HG03439 (cell line): ENCODE data around the gene ABCB9.

Source experiments
- ATAC-seq: cut with Tn5 transposase; IDR thresholded peaks from one replicate; pipeline ENCODE4 v1.9.1; 2021; ENCODE audit warnings: mild to moderate bottlenecking, moderate library complexity; ENCODE audit not compliant: unreplicated experiment

ABCB9 gene

DNA sequence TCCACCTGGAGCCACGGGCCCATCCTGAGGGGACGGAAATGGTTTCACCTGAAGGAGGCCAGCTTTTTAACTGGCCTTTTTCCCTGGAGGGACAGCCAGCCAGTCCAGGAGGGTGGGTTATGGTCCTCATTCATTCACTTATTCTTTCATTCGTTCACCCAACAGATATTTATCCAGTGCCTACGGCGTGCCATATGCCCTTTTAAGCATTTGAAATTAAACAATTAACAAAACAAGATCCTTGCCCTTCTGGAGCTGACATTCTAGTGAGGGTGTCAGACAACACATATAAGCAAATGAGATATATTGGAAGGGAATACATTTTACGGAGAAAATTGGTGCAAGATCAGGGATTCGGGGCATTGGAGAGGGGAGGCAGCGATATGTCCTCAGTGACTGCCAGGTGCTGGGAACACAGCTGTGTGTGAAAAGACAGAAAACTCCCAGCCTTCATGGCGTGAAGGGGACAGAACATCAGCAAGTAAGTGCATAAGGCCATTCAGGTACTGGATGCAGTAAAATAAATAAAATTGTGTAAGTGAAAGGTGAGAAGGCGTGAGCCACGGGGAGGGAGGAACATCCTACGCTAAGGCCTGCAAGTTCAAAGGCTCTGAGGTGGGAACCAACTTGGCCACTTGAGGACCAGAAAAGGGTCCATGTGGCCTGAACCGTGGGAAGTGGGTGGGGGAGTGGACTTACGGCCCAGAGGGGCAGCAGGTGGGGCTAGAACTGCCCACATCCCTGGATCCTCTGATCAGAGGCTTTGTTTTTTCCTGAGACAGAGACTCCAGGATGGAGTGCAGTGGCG lies 684 bp upstream of the ABCB9 start:
- ATAC-seq = no peak

DNA sequence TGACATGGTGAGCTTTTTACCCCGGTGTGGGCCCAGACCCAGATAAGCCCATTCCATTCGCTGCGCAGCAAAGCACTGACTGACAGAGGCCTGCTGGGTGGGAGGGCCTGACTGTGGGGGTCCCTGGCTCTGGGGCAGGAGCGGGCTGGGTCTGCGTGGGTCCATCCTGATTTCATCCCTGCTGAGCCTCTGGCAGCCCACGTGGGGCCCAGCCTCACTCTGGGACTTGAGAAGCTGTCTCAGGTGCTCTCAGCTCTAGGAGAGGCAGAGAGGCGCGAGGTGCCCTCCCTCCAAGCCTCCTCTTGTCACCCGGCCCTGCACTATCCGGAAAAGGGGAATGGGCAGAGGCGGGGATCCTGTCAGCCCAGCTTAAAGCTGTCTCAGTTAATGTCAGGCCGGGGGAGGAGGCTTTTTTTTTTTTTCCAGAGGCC lies 927 bp downstream of the ABCB9 start:
- ATAC-seq = no peak

DNA sequence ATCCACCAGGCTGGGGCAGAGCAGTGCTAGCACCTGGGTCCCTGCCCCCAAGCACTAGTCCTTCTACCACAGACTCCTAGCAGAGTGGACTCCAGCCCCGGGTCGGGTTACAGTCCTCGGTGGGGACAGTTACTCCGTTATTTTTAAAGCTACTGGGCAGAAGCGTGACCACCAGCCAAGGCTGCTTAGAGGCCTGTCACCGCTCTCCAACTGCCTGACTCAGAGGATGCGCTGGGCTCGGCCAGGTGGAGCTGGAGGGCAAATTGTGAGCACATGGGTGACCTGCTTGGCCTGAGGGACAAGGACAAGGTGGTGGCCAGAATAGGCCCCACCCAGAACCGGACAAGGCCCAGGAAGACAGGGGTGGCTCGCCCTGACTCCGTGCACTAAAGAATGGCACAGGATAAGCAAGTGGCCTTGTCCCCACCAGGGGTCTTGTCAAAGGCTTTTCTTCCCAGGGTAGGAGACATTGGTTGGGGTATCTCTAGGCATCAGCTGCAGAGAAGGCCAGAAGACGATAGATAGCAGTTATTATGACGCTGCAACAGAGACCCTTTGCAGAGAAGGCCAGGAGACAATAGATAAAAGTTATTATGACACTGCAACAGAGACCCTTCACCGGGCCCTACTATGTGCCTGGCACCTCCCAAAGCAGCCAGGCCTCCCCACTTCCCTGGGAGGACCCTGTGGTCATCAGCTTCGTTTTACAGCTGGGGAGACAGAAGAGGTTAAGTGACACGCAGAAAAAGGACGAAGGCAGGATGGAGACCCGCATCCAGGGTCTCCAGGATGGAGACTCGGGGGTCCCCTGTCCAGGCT lies 1.6 kb downstream of the ABCB9 start:
- ATAC-seq = no peak

DNA sequence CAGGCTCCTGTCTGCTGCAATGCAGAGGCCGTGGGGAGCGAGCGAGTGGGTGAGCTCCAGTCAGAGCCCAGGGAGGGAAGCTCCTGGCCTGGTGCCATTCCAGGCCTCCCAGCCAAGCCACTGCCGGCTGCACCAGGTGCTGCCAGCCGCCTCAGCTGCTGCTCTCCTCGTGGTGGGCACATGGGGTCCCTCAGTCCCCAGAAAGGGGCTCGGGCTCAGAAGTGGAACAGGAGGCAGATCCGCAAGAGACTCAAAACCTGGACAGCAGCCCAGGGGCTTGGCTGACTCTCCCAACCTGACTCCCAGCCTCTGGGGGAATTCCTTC lies 2.4 kb downstream of the ABCB9 start:
- no peak for ATAC-seq

DNA sequence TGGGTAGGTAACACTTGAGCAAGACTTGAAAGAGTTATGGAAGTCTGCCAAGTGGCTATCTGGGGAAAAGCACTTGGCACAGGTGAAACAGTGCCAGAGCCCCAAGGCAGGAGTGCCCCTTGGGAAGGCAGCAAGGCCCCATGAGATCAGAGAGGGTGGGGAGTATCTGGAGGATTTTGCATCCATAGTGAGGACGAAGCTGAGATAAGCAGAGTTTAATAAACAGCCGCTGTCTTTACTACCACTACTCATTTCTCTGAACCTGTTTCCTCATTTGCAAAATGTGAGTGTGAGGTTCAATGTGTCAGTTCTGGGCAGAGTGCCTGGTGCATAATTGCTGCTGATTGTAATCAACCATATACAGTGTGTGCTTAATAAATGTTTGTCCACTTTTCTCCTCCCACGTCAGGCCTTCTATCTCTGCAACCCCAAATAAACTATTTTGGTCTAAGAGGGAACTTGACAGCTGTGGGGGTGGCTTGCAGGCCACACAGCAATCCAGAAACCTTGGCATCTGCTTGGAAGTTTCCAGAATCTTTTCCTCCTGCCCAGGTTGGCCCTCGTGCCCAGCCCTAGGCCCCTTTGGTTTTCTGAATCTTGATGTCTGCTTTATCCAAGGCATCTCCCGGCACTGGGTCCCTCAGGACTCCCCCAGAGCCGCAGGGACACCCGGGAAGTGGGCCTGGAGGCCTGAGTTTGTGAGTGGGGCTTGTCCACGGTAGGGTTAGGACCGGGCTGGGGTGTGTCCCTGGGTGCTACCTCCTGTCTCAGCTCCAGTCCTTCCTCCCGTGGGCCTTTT lies 4.5 kb downstream of the ABCB9 start:
- ATAC-seq = no peak

DNA sequence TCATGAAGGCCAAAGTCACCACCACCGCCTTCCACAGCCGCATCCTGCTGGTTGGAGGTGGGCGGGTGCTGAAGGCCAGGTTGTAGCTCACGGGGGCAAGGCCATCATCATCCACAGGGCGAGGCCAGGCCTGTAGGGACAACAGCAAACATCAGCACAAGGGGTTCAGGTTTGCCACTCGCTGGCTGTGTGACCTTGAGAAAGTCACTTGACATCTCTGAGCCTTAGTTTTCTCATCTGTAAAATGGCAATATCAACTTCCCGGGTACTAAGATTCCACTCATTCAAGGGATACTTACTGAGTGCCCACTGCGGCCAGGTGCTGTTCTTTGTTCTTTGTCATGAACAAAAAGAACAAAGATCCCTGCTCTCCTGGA lies 6.1 kb downstream of the ABCB9 start:
- no peak for ATAC-seq

DNA sequence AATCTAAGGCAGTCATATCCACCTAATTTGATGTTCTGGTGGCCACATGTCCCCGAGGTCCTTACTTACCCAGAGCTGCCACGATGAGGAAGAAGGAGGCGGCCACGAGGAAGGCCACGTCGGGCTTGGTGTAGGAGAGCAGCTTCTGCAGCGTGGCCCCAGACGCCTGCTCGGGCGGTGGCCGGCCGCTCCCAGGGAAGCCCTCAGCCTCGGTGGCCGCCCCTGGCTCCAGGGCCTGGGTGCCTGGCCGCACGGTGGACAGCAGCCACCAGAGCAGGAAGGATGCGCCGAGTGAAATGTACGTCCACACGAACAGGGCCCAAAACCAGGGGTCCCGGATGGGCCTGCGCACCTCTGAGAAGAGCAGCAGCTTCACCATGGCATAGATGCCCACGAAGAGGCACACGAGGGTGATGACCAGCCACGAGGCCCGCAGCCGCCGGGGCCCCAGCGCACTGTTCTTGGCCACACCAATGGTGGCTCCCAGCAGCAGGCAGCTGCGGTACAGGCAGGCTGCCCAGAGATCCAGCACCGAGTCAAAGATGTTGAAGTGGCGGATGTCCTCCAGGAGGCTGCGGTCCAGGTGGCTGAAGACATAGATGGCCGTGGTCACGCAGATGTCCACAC lies 6.6 kb downstream of the ABCB9 start:
- ATAC-seq = no peak

DNA sequence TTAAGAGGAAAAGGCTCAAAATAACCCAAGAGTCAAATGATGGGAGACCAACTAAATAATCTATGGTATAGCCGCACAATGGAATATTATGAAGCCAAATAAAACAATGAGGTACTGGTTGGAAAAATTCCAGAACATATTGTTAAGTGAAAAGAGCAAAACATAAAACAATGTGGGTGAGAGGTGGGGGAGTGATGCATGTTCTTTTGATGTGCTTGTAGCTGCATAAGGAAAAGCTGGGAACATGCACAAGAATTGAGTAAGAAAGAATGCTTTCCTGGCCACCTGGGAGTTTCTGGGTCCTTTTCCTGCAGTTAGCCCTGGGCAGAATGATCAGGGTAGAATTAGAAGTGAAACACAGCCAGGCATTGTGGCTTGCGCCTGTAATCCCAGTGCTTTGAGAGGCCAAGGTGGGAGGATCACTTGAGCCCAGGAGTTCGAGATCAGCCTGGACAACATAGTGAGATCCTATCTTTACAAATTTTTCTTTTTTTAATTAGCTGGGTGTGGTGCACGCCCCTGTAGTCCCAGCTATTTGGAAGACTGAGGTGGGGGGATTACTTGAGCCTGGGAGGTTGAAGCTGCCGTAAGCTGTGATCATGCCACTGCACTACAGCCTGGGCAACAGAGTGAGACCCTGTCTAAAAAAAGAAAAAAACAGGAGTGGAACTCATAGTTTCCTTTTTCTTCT lies 7.9 kb downstream of the ABCB9 start:
- no peak for ATAC-seq

DNA sequence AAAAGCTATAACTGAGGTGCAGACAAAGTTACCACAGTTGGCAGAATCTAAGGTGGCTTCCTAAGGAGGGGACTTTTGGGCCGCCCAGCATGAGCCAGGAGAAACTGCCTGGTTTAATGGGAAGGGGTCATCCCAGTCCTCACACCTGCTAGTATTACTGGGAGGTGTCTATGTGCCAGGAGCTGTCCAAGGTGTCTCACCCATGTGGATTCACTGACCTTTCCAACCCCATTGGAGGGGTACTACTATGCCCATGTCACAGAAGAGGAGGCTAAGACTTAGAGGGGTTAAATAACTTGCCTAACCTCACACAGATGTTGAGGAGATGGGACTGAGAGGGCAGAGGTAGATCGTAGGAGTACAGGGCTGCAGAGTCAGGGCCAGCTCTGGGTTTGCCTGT lies 10.2 kb downstream of the ABCB9 start:
- no peak for ATAC-seq

DNA sequence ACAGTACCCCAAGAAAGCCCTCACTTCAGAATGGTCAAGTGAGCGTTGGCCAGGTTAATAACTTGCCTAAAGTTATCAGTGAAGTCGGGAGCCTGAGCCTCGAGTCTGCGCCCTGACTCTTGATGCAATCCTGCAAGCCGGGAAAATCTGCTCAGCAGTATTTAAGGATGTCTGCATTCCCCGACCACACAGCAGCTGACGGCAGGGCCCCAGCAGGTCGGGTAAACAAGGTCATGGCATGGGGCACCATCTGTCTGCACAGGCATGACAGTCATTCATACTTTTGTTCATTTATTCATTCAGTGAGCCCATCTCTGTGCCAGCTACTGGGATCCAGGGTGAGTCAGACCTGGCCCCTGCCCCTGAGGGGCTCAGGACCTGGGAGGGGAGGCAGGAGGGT lies 11.1 kb downstream of the ABCB9 start:
- no peak for ATAC-seq

DNA sequence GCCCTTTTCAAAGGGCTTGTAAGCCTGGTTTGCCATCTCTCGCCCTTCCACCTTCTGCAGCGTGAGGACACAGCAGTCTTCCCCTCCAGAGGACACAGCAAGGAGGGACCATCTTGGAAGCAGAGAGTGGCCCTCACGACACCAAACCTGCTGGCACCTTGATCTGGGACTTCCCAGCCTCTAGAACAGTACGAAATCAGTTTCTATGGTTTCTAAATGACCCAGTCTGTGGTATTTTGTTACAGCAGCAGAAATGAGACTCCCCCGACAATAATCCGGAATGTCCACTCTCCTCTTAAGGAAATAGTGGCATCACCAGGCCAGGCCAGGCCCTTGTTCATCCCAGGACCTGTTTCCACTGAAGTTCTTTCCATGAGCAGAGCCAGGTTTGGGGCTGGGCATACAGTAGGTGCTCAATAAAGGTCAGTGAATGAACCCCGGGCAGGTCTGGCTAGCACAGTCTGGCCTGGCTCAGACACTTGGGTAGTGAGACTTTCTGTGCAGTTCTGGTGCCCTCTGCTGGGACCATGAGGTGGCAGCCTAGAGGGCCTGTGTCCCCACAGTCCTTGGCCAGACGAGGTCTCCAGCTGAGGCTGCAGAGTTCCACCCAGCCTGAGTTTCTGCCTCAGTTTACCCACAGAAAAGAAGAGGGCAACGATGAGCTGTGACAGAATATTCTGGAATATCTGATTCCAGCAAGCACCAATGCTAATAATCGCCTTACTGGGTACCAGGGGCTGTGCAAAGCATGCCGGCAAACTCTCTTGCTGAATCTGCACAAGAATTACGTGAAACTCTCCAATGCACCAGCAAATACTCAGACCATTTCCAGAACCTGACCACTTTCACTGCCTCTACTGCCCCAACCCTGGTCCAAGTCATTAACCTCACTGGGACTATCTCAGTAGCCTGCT lies 14.0 kb downstream of the ABCB9 start:
- peak; percentile 71 for ATAC-seq

DNA sequence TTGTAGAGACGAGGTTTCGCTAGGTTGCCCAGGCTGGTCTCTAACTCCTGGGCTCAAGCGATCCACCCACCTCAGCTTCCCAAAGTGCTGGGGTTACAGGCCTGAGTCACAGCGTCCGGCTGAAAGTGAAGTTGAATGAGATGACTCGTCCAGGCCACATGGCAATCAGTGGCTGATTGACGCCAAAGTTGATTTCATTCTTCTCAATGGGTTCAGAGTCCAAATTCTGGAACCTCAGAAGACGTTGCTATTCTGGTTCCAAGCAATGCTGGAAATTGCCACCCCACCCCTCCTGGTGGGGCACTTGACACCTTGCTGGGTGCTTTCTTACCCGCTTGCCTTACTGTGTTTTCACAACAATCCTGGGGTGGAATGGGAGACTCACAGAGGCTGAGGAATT lies 14.9 kb downstream of the ABCB9 start:
- ATAC-seq = no peak

DNA sequence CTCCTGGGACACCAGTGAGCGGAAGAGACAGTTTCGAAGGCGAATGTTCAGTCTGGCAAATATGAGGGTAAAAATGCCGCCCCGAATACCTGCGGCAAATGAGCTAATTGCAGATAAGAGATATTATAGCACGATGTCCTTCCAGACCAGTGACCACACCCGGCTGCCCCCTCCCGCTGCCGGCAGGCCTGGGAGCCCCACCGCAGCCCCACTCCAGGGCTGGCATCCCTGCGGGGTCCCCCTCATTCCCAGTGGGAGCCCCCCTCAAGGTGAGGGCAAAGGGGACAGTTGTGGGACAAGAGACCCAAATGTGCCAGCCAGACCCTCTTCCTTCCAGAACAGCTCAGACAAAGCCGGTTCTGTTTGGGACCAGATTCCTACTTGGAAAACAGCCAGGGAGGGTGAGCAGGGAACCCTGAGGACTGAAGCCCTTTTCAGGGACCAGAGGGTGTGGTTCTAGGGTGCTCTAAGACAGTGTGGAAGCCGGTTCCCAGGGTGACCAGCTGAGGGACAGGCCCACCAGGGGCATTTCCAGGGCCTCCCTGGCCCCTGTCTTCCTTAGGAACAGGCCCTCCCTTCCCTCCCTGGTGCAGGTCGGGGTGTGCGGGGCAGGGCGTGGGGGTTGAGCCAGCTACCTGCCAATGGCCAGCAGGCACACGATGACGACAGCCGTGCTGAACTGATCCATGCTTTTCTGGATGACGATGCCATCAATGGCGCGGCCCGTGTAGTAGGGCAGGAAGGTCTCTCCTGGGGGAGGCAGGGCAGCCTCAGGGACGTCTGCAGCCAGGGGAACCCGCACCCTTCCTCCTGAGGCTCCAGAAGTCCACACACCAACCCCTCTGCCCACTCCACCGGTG lies 16.2 kb downstream of the ABCB9 start:
- no peak for ATAC-seq

DNA sequence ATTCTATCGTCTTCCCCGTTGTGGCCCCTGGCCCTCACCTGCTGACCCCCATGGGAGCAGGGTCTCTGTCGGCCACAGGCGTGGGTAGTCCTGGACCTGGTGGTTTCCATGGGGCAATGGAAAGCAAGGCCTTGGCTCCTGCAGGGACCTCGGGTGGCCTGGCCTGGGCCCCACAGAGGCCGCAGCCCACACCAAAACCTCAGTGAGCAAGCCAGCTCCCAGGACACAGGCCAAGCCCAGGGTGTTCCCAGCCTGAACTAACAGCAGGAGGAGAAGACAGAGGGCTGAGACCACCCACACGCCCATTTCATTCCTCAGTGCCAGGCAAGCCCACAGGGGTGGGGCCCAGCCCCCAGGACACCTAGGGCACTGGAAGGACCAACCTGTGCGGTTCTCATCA lies 16.9 kb downstream of the ABCB9 start:
- ATAC-seq = no peak

DNA sequence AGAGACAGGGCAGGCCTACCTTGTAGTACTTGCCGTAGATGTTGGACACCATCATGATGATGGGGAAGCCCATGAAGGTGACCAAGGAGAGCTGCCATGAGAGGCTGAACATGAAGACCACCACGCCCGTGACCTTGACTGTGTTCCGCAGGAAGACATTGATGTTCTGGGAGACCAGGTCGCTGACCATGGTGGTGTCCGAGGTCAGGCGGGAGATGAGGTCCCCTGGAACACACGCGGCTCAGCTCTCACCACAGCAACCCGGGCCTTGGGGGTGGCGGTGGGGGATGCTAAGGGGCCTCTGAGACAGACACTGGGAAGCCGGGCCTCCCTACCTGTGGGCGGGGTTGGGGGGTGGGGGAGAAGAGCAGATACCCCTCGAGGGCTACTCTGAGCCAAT lies 17.7 kb downstream of the ABCB9 start:
- no peak for ATAC-seq

DNA sequence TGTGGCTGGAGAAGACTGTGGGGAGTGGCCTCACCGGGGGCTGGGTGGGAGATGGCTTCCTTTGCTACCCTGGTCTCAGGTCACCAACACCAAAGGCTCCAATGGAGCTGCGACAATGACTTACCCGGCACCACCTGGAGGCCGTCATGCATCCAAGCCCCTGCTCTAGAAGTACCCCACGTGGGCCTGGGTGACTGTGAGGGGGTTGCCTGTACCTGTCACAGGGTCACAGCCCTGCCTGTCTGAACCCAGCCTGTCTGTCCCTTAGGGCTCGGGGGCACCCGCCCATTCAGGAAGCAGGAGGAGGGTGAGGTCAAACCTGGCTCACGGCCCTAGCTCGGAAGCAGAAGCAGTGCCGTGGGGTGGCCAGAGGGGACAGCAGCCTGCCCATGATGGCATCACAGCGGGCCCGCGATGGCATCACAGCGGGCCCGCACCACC lies 18.9 kb downstream of the ABCB9 start:
- ATAC-seq = no peak

DNA sequence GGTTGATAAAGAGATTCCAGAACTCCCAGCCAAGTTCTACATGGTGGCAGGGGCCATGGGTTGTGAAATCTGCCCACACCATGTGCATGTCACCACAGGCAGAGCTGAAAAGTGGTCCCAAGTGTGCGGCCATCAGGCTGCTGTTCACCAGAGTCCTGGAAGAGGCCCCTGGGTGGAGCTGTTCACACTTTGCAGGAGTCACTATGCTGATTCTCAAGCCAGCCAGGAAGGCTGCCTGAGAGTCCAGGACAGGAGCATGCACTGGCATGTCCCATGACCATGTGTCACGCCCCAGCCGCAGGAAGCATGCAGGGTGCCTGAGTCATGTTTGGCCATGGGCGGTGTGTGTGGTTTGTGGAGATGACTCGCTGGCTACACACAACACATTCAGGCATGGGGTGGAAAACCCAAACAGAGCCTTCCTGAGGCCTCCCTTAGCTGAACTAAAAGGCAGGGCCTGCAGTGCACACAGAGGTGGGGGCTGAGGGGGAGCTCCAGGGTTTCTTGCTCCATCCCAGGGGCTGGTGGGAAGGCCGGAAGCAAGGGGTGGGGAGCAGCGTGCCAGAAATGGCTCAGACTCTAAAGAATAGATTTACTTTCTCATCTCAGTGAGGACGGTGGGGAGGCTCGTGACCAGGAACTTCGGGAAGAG lies 19.4 kb downstream of the ABCB9 start:
- ATAC-seq = peak; percentile 68
